ENCODE measurements around the gene PRDM7. TPM values are rescaled to one million over a fixed set of nuclear protein-coding genes. Genes with fewer than 3 reads are reported as not detected.

PRDM7 gene
- total RNA-seq, 4 donors from 2014 or later: 0.35 TPM; not detected in 3

- no peak overlapping the region for H3K27ac ChIP-seq
- H3K4me1 ChIP-seq: no peaks in the 10 kb centered on the region
- DNase-seq: no peak
- no peaks in the 10 kb centered on the region for H3K36me3 ChIP-seq
- intact Hi-C loops (cut with DNase I; ENCODE audit: low total_unique reads): no loop called here
- H3K27me3 ChIP-seq: no peaks in the 10 kb centered on the region
- no peak overlapping the region for H3K4me3 ChIP-seq
- no peaks in the 10 kb centered on the region for H3K9me3 ChIP-seq
- TF ChIP-seq POLR2A (IDR thresholded peaks at IDR 0.05) (no peak), CTCF (IDR thresholded peaks at IDR 0.05) (no peak)
These were observed 36.7 kb downstream of the PRDM7 start for GRCh38 chr16:90040152-90041023.

- Histone ChIP-seq H3K4me1 (no peaks in the 10 kb centered on the region), H3K4me3 (no peak overlapping the region), H3K36me3 (no peaks in the 10 kb centered on the region), H3K9me3 (no peaks in the 10 kb centered on the region), H3K27ac (no peak overlapping the region), H3K27me3 (no peaks in the 10 kb centered on the region)
- intact Hi-C loops (cut with DNase I; ENCODE audit: low total_unique reads): no loop called here
- DNase-seq: no peak
- TF ChIP-seq CTCF (IDR thresholded peaks at IDR 0.05): no peak
- no peak for TF ChIP-seq POLR2A (IDR thresholded peaks at IDR 0.05)
These were observed 39.9 kb downstream of the PRDM7 start for GRCh38 chr16:90037276-90037675.

- no peak overlapping the region for H3K4me3 ChIP-seq
- no peaks in the 10 kb centered on the region for H3K27me3 ChIP-seq
- no peaks in the 10 kb centered on the region for H3K36me3 ChIP-seq
- TF ChIP-seq CTCF (IDR thresholded peaks at IDR 0.05) (no peak), POLR2A (IDR thresholded peaks at IDR 0.05) (no peak)
- H3K4me1 ChIP-seq: no peaks in the 10 kb centered on the region
- intact Hi-C loops (cut with DNase I; ENCODE audit: low total_unique reads): no loop called here
- no peak overlapping the region for H3K27ac ChIP-seq
- no peaks in the 10 kb centered on the region for H3K9me3 ChIP-seq
- no peak for DNase-seq
These were observed 41.2 kb downstream of the PRDM7 start for GRCh38 chr16:90035902-90036301.

GRCh38 chr16:90034504-90034903 is 42.6 kb downstream of the PRDM7 start:
- no peaks in the 10 kb centered on the region for H3K36me3 ChIP-seq
- H3K9me3 ChIP-seq: no peaks in the 10 kb centered on the region
- TF ChIP-seq POLR2A (IDR thresholded peaks at IDR 0.05): no peak
- TF ChIP-seq CTCF (IDR thresholded peaks at IDR 0.05): no peak
- intact Hi-C loops (cut with DNase I; ENCODE audit: low total_unique reads): no loop called here
- no peak for DNase-seq
- no peak overlapping the region for H3K4me3 ChIP-seq
- H3K27me3 ChIP-seq: no peaks in the 10 kb centered on the region
- no peak overlapping the region for H3K27ac ChIP-seq
- H3K4me1 ChIP-seq: no peaks in the 10 kb centered on the region

- no peaks in the 10 kb centered on the region for H3K4me1 ChIP-seq
- no peak overlapping the region for H3K27ac ChIP-seq
- no peaks in the 10 kb centered on the region for H3K27me3 ChIP-seq
- DNase-seq: no peak
- H3K9me3 ChIP-seq: no peaks in the 10 kb centered on the region
- intact Hi-C loops (cut with DNase I; ENCODE audit: low total_unique reads): no loop called here
- no peak overlapping the region for H3K4me3 ChIP-seq
- TF ChIP-seq POLR2A (IDR thresholded peaks at IDR 0.05) (no peak), CTCF (IDR thresholded peaks at IDR 0.05) (no peak)
- no peaks in the 10 kb centered on the region for H3K36me3 ChIP-seq
These were observed 43.7 kb downstream of the PRDM7 start for GRCh38 chr16:90033387-90033786.
